ENCODE results near the gene LTBP3.

DNA sequence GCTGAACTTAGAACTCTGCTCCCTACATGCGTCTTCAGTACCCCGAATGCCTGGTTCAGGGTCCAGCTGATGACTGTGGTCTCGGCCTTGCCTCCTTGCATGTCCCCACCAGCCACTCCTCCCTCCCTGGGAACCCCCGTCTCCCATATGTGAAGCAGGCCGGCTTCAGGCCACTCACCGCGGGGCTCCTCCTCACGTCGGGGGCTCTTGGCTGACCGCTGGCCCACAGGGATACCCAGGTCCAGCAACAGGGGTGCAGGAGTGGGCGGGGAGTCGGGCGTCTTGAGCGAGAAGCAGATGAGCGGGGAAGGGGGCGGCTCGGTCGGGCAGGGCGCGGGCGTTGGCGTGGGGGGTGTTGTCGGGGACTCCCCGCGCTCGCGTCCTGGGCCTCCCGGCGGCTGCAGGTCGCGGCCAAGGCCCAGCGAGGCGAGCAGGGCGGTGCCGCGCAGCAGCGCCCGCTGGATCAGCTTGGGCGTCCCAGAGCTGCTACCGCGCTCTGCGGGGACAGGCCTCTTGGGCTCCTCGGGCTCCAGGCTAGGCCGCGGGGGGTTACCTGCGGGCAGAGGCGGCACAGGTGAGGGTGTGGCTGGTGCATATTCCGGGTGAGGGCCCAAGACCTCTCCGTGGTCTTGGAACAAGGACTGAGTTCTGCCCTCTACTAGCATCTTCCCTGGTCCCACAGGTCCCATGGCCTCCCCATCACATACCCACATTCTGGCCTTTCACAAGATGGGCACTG lies 41.2 kb upstream of the LTBP3 start:
- no peak for TF ChIP-seq POLR2A (IDR thresholded peaks at IDR 0.05)
- TF ChIP-seq, protein P1, sequence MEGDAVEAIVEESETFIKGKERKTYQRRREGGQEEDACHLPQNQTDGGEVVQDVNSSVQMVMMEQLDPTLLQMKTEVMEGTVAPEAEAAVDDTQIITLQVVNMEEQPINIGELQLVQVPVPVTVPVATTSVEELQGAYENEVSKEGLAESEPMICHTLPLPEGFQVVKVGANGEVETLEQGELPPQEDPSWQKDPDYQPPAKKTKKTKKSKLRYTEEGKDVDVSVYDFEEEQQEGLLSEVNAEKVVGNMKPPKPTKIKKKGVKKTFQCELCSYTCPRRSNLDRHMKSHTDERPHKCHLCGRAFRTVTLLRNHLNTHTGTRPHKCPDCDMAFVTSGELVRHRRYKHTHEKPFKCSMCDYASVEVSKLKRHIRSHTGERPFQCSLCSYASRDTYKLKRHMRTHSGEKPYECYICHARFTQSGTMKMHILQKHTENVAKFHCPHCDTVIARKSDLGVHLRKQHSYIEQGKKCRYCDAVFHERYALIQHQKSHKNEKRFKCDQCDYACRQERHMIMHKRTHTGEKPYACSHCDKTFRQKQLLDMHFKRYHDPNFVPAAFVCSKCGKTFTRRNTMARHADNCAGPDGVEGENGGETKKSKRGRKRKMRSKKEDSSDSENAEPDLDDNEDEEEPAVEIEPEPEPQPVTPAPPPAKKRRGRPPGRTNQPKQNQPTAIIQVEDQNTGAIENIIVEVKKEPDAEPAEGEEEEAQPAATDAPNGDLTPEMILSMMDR (IDR thresholded peaks at IDR 0.05), result no peak
- TF ChIP-seq POLR2AphosphoS5 (IDR thresholded peaks at IDR 0.05), result no peak

Data from transverse colon (tissue), 4 donors.